ENCODE measurements around the gene SNX13. TPM values are rescaled to one million over a fixed set of nuclear protein-coding genes. Genes with fewer than 3 reads are reported as not detected.

SNX13 gene
- total RNA-seq, result 10 to 100 TPM; 21.5 to 45.5 (median 29.2) TPM

- Histone ChIP-seq H3K4me1 (replicated peaks in 1 of 2) (peaks cover 14 to 23% of the 10 kb centered on the region in 2 donors), H3K4me3 (peak within 1 kb of the TSS; percentile 86 to 99 (median 93)), H3K27ac (peak within 1 kb of the TSS; percentile 92 to 98)
- WGBS, 10 experiments, result 0 to 4% (median 0%) methylated on average over 1 to 16 of the region's 66 CpGs; no CpG with 5 or more reads in 6 of the 10 experiments
- ATAC-seq (replicated peaks in 6 of 8), result peak; percentile 89 to 98 (median 96)
- in situ Hi-C loops (cut with MboI; ENCODE audit: low pct_unique_long_range_greater_than_20kb in 2 of 9, low sequenced_read_pairs in 9 of 9, unreplicated experiment in 9 of 9), result loop anchor here in 1 of 9 experiments (10.0 kb wide), 1 partner anchor 166 kb away; no protein-coding TSS in a partner anchor
Measured at GRCh38 chr7:17940302-17940883, at the start of gene SNX13. Gene SNX13, minus strand, starts transcription at chr7:17940494. Its CDS starts 199 bp downstream, at chr7:17940295.

- H3K27ac ChIP-seq, result no peak overlapping the region
- H3K4me3 ChIP-seq, result no peak overlapping the region
- ATAC-seq (replicated peaks in 6 of 8), result peak in 1 of 8 experiments; percentile 8
- H3K4me1 ChIP-seq (replicated peaks in 1 of 2), result peaks cover 5 to 7% of the 10 kb centered on the region in 2 donors
- in situ Hi-C loops (cut with MboI; ENCODE audit: low pct_unique_long_range_greater_than_20kb in 2 of 9, low sequenced_read_pairs in 9 of 9, unreplicated experiment in 9 of 9), result loop anchor here in 2 of 9 experiments (25.0 kb wide), 2 partner anchors 323 to 348 kb away; no protein-coding TSS in a partner anchor
- 65 to 98% (median 91%) methylated on average over 1 to 5 of the region's 5 CpGs for WGBS, 10 experiments
Measured at GRCh38 chr7:17989546-17989945, 49.3 kb upstream of the SNX13 start.

GRCh38 chr7:17988858-17989257 is 48.6 kb upstream of the SNX13 start:
- H3K27ac ChIP-seq, result no peak overlapping the region
- H3K4me1 ChIP-seq (replicated peaks in 1 of 2), result peaks cover under 1 to 3% of the 10 kb centered on the region in 2 donors
- in situ Hi-C loops (cut with MboI; ENCODE audit: low pct_unique_long_range_greater_than_20kb in 2 of 9, low sequenced_read_pairs in 9 of 9, unreplicated experiment in 9 of 9), result loop anchor here in 2 of 9 experiments (25.0 kb wide), 2 partner anchors 323 to 348 kb away; no protein-coding TSS in a partner anchor
- no peak overlapping the region for H3K4me3 ChIP-seq
- ATAC-seq (replicated peaks in 6 of 8), result no peak
- 71 to 100% (median 89%) methylated on average over 1 to 5 of the region's 6 CpGs; no CpG with 5 or more reads in 2 of the 10 experiments for WGBS, 10 experiments

GRCh38 chr7:17988141-17988540 is 47.8 kb upstream of the SNX13 start:
- no peaks in the 10 kb centered on the region for H3K4me1 ChIP-seq (replicated peaks in 1 of 2)
- H3K27ac ChIP-seq, result no peak overlapping the region
- H3K4me3 ChIP-seq, result no peak overlapping the region
- WGBS, 10 experiments, result 81 to 100% (median 95%) methylated on average over 2 to 6 of the region's 6 CpGs
- no peak for ATAC-seq (replicated peaks in 6 of 8)
- in situ Hi-C loops (cut with MboI; ENCODE audit: low pct_unique_long_range_greater_than_20kb in 2 of 9, low sequenced_read_pairs in 9 of 9, unreplicated experiment in 9 of 9), result loop anchor here in 2 of 9 experiments (25.0 kb wide), 2 partner anchors 324 to 349 kb away; no protein-coding TSS in a partner anchor

GRCh38 chr7:17986851-17987250 is 46.6 kb upstream of the SNX13 start:
- in situ Hi-C loops (cut with MboI; ENCODE audit: low pct_unique_long_range_greater_than_20kb in 2 of 9, low sequenced_read_pairs in 9 of 9, unreplicated experiment in 9 of 9), result loop anchor here in 2 of 9 experiments (25.0 kb wide), 2 partner anchors 325 to 350 kb away; no protein-coding TSS in a partner anchor
- H3K4me1 ChIP-seq (replicated peaks in 1 of 2), result no peaks in the 10 kb centered on the region
- WGBS, 10 experiments, result 0 to 90% (median 75%) methylated on average over 1 of the region's 1 CpG; no CpG with 5 or more reads in 3 of the 10 experiments
- H3K4me3 ChIP-seq, result no peak overlapping the region
- ATAC-seq (replicated peaks in 6 of 8), result peak in 3 of 8 experiments; percentile 91 to 98 (median 96)
- no peak overlapping the region for H3K27ac ChIP-seq

GRCh38 chr7:17985473-17986239 is 45.4 kb upstream of the SNX13 start:
- in situ Hi-C loops (cut with MboI; ENCODE audit: low pct_unique_long_range_greater_than_20kb in 2 of 9, low sequenced_read_pairs in 9 of 9, unreplicated experiment in 9 of 9), result loop anchor here in 2 of 9 experiments (25.0 kb wide), 2 partner anchors 327 to 352 kb away; no protein-coding TSS in a partner anchor
- Histone ChIP-seq H3K4me3 (no peak overlapping the region), H3K27ac (no peak overlapping the region), H3K4me1 (replicated peaks in 1 of 2) (no peaks in the 10 kb centered on the region)
- ATAC-seq (replicated peaks in 6 of 8), result no peak
- 50 to 100% (median 77%) methylated on average over 1 to 6 of the region's 6 CpGs for WGBS, 10 experiments

GRCh38 chr7:17984288-17984687 is 44.0 kb upstream of the SNX13 start:
- in situ Hi-C loops (cut with MboI; ENCODE audit: low pct_unique_long_range_greater_than_20kb in 2 of 9, low sequenced_read_pairs in 9 of 9, unreplicated experiment in 9 of 9), result loop anchor here in 2 of 9 experiments (25.0 kb wide), 2 partner anchors 328 to 353 kb away; no protein-coding TSS in a partner anchor
- H3K4me1 ChIP-seq (replicated peaks in 1 of 2), result no peaks in the 10 kb centered on the region
- WGBS, 10 experiments, result 70 to 100% (median 83%) methylated on average over 1 of the region's 1 CpG; no CpG with 5 or more reads in 7 of the 10 experiments
- no peak overlapping the region for H3K4me3 ChIP-seq
- ATAC-seq (replicated peaks in 6 of 8), result no peak
- no peak overlapping the region for H3K27ac ChIP-seq

GRCh38 chr7:17983221-17984062 is 43.1 kb upstream of the SNX13 start:
- Histone ChIP-seq H3K4me1 (replicated peaks in 1 of 2) (no peaks in the 10 kb centered on the region), H3K27ac (no peak overlapping the region), H3K4me3 (no peak overlapping the region)
- in situ Hi-C loops (cut with MboI; ENCODE audit: low pct_unique_long_range_greater_than_20kb in 2 of 9, low sequenced_read_pairs in 9 of 9, unreplicated experiment in 9 of 9), result loop anchor here in 2 of 9 experiments (25.0 kb wide), 2 partner anchors 329 to 354 kb away; no protein-coding TSS in a partner anchor
- no peak for ATAC-seq (replicated peaks in 6 of 8)
- WGBS, 10 experiments, result 24 to 100% (median 89%) methylated on average over 1 to 3 of the region's 3 CpGs; no CpG with 5 or more reads in 1 of the 10 experiments

- no peak overlapping the region for H3K4me3 ChIP-seq
- H3K4me1 ChIP-seq (replicated peaks in 1 of 2), result no peaks in the 10 kb centered on the region
- no peak for ATAC-seq (replicated peaks in 6 of 8)
- 36 to 100% (median 69%) methylated on average over 1 to 2 of the region's 2 CpGs; no CpG with 5 or more reads in 2 of the 10 experiments for WGBS, 10 experiments
- H3K27ac ChIP-seq, result no peak overlapping the region
- in situ Hi-C loops (cut with MboI; ENCODE audit: low pct_unique_long_range_greater_than_20kb in 2 of 9, low sequenced_read_pairs in 9 of 9, unreplicated experiment in 9 of 9), result loop anchor here in 3 of 9 experiments (10.0 to 25.0 kb wide), 3 partner anchors 335 to 360 kb away; no protein-coding TSS in a partner anchor
Measured at GRCh38 chr7:17976952-17977351, 36.7 kb upstream of the SNX13 start.

- Histone ChIP-seq H3K27ac (no peak overlapping the region), H3K4me1 (replicated peaks in 1 of 2) (no peaks in the 10 kb centered on the region), H3K4me3 (no peak overlapping the region)
- WGBS, 10 experiments, result 11 to 100% (median 63%) methylated on average over 1 to 2 of the region's 2 CpGs
- no peak for ATAC-seq (replicated peaks in 6 of 8)
- in situ Hi-C loops (cut with MboI; ENCODE audit: low pct_unique_long_range_greater_than_20kb in 2 of 9, low sequenced_read_pairs in 9 of 9, unreplicated experiment in 9 of 9), result loop anchor here in 2 of 9 experiments (10.0 to 25.0 kb wide), 2 partner anchors 363 to 366 kb away; no protein-coding TSS in a partner anchor
Measured at GRCh38 chr7:17971411-17971810, 31.1 kb upstream of the SNX13 start.

GRCh38 chr7:17968791-17969715 is 28.8 kb upstream of the SNX13 start:
- H3K4me3 ChIP-seq, result no peak overlapping the region
- in situ Hi-C loops (cut with MboI; ENCODE audit: low pct_unique_long_range_greater_than_20kb in 2 of 9, low sequenced_read_pairs in 9 of 9, unreplicated experiment in 9 of 9), result loop anchor here in 1 of 9 experiments (25.0 kb wide), 1 partner anchor 368 kb away; no protein-coding TSS in a partner anchor
- H3K4me1 ChIP-seq (replicated peaks in 1 of 2), result no peaks in the 10 kb centered on the region
- no peak overlapping the region for H3K27ac ChIP-seq
- 43 to 91% (median 66%) methylated on average over 1 to 5 of the region's 5 CpGs for WGBS, 10 experiments
- no peak for ATAC-seq (replicated peaks in 6 of 8)
